ENCODE results near the gene HOXD9. TPM values are rescaled to one million over a fixed set of nuclear protein-coding genes. Genes with fewer than 3 reads are reported as not detected.

The HOXD9 gene
- total RNA-seq, 1 donor from 2014 or later = not detected

- Mint-ChIP-seq H3K4me1 (ENCODE audit: low read depth) (peaks cover 14% of the 10 kb centered on the region), H3K9me3 (no peaks in the 10 kb centered on the region), H3K27ac (peak overlapping the region; percentile 25), H3K4me3 (peak overlapping the region; percentile 24), H3K27me3 (ENCODE audit: insufficient read depth) (peaks cover 89% of the 10 kb centered on the region), H3K36me3 (ENCODE audit: low read depth) (peaks cover 2% of the 10 kb centered on the region)
- intact Hi-C loops (cut with micrococcal nuclease) = loop anchor here (1.0 to 2.0 kb wide), 4 partner anchors 20 to 847 kb away; no protein-coding TSS in a partner anchor
- DNase-seq (ENCODE audit: low spot score) = no peak
Measured at GRCh38 chr2:176097820-176098365, 24.6 kb upstream of the HOXD9 start.

- Mint-ChIP-seq H3K4me1 (ENCODE audit: low read depth) (peaks cover 14% of the 10 kb centered on the region), H3K27ac (no peak overlapping the region), H3K36me3 (ENCODE audit: low read depth) (peaks cover 2% of the 10 kb centered on the region), H3K4me3 (no peak overlapping the region), H3K9me3 (no peaks in the 10 kb centered on the region), H3K27me3 (ENCODE audit: insufficient read depth) (peaks cover 89% of the 10 kb centered on the region)
- intact Hi-C loops (cut with micrococcal nuclease) = no loop called here
- DNase-seq (ENCODE audit: low spot score) = no peak
Measured at GRCh38 chr2:176098366-176099158, 24.0 kb upstream of the HOXD9 start.

GRCh38 chr2:176099159-176099727, 23.3 kb upstream of the HOXD9 start:
- peaks cover 89% of the 10 kb centered on the region for H3K27me3 Mint-ChIP-seq (ENCODE audit: insufficient read depth)
- no peak for DNase-seq (ENCODE audit: low spot score)
- H3K9me3 Mint-ChIP-seq = no peaks in the 10 kb centered on the region
- H3K4me1 Mint-ChIP-seq (ENCODE audit: low read depth) = peaks cover 10% of the 10 kb centered on the region
- no peak overlapping the region for H3K4me3 Mint-ChIP-seq
- H3K36me3 Mint-ChIP-seq (ENCODE audit: low read depth) = no peaks in the 10 kb centered on the region
- H3K27ac Mint-ChIP-seq = peak overlapping the region; percentile 34
- intact Hi-C loops (cut with micrococcal nuclease) = no loop called here

GRCh38 chr2:176099728-176100546, 22.6 kb upstream of the HOXD9 start, which contains the start of gene HOXD12:
HOXD12 (plus strand) TSS chr2:176099795; CDS start chr2:176099802, 7 bp downstream.
- peak within 1 kb of the TSS; percentile 34 for H3K27ac Mint-ChIP-seq
- H3K9me3 Mint-ChIP-seq = no peaks in the 10 kb centered on the region
- no peak for DNase-seq (ENCODE audit: low spot score)
- H3K36me3 Mint-ChIP-seq (ENCODE audit: low read depth) = no peaks in the 10 kb centered on the region
- H3K4me1 Mint-ChIP-seq (ENCODE audit: low read depth) = peaks cover 10% of the 10 kb centered on the region
- intact Hi-C loops (cut with micrococcal nuclease) = no loop called here
- H3K27me3 Mint-ChIP-seq (ENCODE audit: insufficient read depth) = peaks cover 89% of the 10 kb centered on the region
- H3K4me3 Mint-ChIP-seq = no peak within 1 kb of the TSS

GRCh38 chr2:176100547-176101140, 21.9 kb upstream of the HOXD9 start:
- Mint-ChIP-seq H3K27ac (no peak overlapping the region), H3K27me3 (ENCODE audit: insufficient read depth) (peaks cover 90% of the 10 kb centered on the region), H3K4me3 (no peak overlapping the region), H3K4me1 (ENCODE audit: low read depth) (peaks cover 10% of the 10 kb centered on the region), H3K36me3 (ENCODE audit: low read depth) (no peaks in the 10 kb centered on the region), H3K9me3 (no peaks in the 10 kb centered on the region)
- DNase-seq (ENCODE audit: low spot score) = no peak
- intact Hi-C loops (cut with micrococcal nuclease) = no loop called here

GRCh38 chr2:176101216-176101830, 21.2 kb upstream of the HOXD9 start:
- Mint-ChIP-seq H3K27ac (no peak overlapping the region), H3K4me3 (no peak overlapping the region), H3K4me1 (ENCODE audit: low read depth) (peaks cover 15% of the 10 kb centered on the region), H3K27me3 (ENCODE audit: insufficient read depth) (peaks cover 92% of the 10 kb centered on the region), H3K36me3 (ENCODE audit: low read depth) (peaks cover 2% of the 10 kb centered on the region), H3K9me3 (no peaks in the 10 kb centered on the region)
- intact Hi-C loops (cut with micrococcal nuclease) = no loop called here
- no peak for DNase-seq (ENCODE audit: low spot score)

GRCh38 chr2:176101842-176102241, 20.7 kb upstream of the HOXD9 start:
- H3K27ac Mint-ChIP-seq = no peak overlapping the region
- H3K36me3 Mint-ChIP-seq (ENCODE audit: low read depth) = peaks cover 3% of the 10 kb centered on the region
- intact Hi-C loops (cut with micrococcal nuclease) = no loop called here
- no peak for DNase-seq (ENCODE audit: low spot score)
- peaks cover 12% of the 10 kb centered on the region for H3K4me1 Mint-ChIP-seq (ENCODE audit: low read depth)
- H3K4me3 Mint-ChIP-seq = no peak overlapping the region
- H3K27me3 Mint-ChIP-seq (ENCODE audit: insufficient read depth) = peaks cover 88% of the 10 kb centered on the region
- no peaks in the 10 kb centered on the region for H3K9me3 Mint-ChIP-seq

GRCh38 chr2:176102309-176102866, 20.1 kb upstream of the HOXD9 start:
- peaks cover 3% of the 10 kb centered on the region for H3K36me3 Mint-ChIP-seq (ENCODE audit: low read depth)
- no peak overlapping the region for H3K27ac Mint-ChIP-seq
- H3K4me3 Mint-ChIP-seq = no peak overlapping the region
- no peaks in the 10 kb centered on the region for H3K9me3 Mint-ChIP-seq
- H3K27me3 Mint-ChIP-seq (ENCODE audit: insufficient read depth) = peaks cover 87% of the 10 kb centered on the region
- peaks cover 7% of the 10 kb centered on the region for H3K4me1 Mint-ChIP-seq (ENCODE audit: low read depth)
- intact Hi-C loops (cut with micrococcal nuclease) = no loop called here
- no peak for DNase-seq (ENCODE audit: low spot score)

GRCh38 chr2:176103194-176103593, 19.3 kb upstream of the HOXD9 start:
- Mint-ChIP-seq H3K36me3 (ENCODE audit: low read depth) (peaks cover 3% of the 10 kb centered on the region), H3K27me3 (ENCODE audit: insufficient read depth) (peaks cover 79% of the 10 kb centered on the region), H3K27ac (no peak overlapping the region), H3K9me3 (no peaks in the 10 kb centered on the region), H3K4me3 (no peak overlapping the region), H3K4me1 (ENCODE audit: low read depth) (peaks cover 7% of the 10 kb centered on the region)
- intact Hi-C loops (cut with micrococcal nuclease) = no loop called here
- no peak for DNase-seq (ENCODE audit: low spot score)

GRCh38 chr2:176103742-176104315, 18.7 kb upstream of the HOXD9 start:
- Mint-ChIP-seq H3K27ac (no peak overlapping the region), H3K4me3 (no peak overlapping the region), H3K27me3 (ENCODE audit: insufficient read depth) (peaks cover 77% of the 10 kb centered on the region), H3K9me3 (no peaks in the 10 kb centered on the region), H3K4me1 (ENCODE audit: low read depth) (peaks cover 7% of the 10 kb centered on the region), H3K36me3 (ENCODE audit: low read depth) (peaks cover 3% of the 10 kb centered on the region)
- DNase-seq (ENCODE audit: low spot score) = no peak
- intact Hi-C loops (cut with micrococcal nuclease) = no loop called here

- Mint-ChIP-seq H3K27me3 (ENCODE audit: insufficient read depth) (peaks cover 77% of the 10 kb centered on the region), H3K4me1 (ENCODE audit: low read depth) (peaks cover 7% of the 10 kb centered on the region), H3K27ac (no peak overlapping the region), H3K36me3 (ENCODE audit: low read depth) (peaks cover 3% of the 10 kb centered on the region), H3K9me3 (no peaks in the 10 kb centered on the region), H3K4me3 (no peak overlapping the region)
- no peak for DNase-seq (ENCODE audit: low spot score)
- intact Hi-C loops (cut with micrococcal nuclease) = no loop called here
Measured at GRCh38 chr2:176104316-176105077, 18.0 kb upstream of the HOXD9 start.
